Measurements from ENCODE around the gene ELP5.
A peak's percentile ranks its signal among the peaks of the same experiment; 100 is the strongest.

Gene ELP5

DNA sequence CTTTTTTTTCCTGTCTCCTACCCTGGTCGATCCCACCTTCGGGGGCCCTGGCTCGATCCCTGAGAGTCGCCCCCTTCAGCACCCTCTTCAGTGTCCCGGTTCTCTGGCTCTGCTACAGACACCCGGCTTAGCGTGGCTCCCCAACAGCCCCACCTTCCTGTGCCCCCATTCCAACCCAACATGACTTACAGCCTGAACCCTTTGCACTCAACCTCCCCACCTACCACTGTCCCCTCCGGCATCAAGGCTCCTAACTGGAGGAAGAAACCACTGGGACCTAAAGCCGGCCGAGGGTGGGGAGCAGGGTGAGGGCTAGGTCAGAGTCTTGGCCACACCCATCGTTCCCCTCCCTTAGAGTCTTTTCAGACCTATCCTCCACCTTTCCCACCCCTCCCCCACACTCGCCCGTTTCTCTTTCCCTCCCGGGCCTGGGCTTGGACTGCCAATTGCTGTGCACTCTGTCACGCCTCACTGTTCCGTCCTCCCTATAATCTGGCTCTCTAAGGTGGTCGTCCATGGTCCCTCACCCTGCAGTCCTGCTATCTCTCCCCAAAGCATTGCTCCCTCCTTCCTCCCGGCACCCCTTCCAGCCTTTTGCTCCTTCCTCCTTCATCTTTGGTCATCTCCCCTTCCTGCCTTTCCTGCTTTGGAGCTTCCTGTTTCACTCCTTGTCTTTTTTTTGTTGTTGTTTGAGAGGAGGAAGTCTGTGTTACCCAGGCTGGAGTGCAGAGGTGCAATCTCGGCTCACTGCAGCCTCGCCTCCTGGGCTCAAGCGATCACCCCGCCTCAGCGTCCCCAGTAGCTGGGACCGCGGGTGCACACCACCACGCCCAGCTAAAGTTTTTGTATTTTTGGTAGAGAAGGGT, 11.2 kb downstream of the ELP5 start:
- H3K4me3 ChIP-seq (replicated peaks; ENCODE audit: low read depth, low read length) = peak overlapping the region; percentile 19
- TF ChIP-seq, protein P1, sequence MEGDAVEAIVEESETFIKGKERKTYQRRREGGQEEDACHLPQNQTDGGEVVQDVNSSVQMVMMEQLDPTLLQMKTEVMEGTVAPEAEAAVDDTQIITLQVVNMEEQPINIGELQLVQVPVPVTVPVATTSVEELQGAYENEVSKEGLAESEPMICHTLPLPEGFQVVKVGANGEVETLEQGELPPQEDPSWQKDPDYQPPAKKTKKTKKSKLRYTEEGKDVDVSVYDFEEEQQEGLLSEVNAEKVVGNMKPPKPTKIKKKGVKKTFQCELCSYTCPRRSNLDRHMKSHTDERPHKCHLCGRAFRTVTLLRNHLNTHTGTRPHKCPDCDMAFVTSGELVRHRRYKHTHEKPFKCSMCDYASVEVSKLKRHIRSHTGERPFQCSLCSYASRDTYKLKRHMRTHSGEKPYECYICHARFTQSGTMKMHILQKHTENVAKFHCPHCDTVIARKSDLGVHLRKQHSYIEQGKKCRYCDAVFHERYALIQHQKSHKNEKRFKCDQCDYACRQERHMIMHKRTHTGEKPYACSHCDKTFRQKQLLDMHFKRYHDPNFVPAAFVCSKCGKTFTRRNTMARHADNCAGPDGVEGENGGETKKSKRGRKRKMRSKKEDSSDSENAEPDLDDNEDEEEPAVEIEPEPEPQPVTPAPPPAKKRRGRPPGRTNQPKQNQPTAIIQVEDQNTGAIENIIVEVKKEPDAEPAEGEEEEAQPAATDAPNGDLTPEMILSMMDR (IDR thresholded peaks at IDR 0.05; ENCODE audit: low read length, missing control alignments) = no peak
- no peak for DNase-seq (ENCODE audit: low read depth)

DNA sequence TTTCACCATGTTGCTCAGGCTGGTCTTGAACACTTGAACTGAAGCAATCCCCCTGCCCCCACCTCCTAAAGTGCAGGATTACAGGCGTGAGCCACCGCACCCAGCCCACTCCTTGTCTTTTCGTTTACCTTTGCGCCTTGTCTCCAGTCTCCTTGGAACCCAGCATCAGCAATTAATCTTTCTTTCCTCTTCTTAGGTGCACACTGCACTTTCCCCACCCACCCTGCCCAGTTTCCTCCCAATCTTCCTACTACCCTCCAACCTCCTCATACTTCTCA, 11.7 kb downstream of the ELP5 start:
- no peak for DNase-seq (ENCODE audit: low read depth)
- H3K4me3 ChIP-seq (replicated peaks; ENCODE audit: low read depth, low read length) = no peak overlapping the region
- TF ChIP-seq, protein P1 (IDR thresholded peaks at IDR 0.05; ENCODE audit: low read length, missing control alignments) = no peak

DNA sequence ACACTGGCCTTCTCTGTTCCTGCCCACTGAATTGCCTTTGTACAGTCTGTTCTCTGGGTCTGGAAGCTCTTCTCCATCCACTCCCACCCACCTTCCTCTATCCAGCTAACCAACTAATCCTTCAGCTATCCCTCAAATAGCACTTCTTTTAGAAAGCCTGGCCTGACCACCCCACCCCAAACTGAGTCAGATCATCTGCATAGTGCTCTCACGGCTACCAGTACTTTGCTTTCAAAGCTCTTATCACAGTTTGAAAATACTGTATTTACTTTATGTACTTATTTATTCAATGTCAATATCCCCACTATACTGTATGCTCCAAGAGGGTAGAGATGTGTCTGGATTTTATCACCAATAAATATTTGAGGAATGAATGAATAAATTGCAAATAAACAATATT, 14.8 kb downstream of the ELP5 start:
- H3K4me3 ChIP-seq (replicated peaks; ENCODE audit: low read depth, low read length) = no peak overlapping the region
- no peak for DNase-seq (ENCODE audit: low read depth)
- TF ChIP-seq, protein P1 (IDR thresholded peaks at IDR 0.05; ENCODE audit: low read length, missing control alignments) = no peak

DNA sequence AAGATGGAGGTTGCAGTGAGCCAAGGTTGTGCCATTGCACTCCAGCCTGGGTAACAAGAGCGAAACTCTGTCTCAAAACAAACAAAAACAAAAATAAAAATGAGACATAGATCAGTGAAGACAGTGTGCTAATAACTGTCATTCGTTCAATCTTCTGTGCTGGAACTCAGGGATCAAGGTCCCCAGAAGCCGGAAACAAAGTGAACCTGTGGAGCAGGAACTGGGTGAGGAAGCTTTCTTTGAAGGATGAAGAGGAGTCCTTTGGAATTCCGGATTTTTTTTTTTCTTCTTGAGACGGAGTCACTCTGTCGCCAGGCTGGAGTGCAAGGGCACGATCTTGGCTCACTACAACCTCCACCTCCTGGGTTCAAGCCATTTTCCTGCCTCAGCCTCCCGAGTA, 27.4 kb downstream of the ELP5 start:
- H3K4me3 ChIP-seq (replicated peaks; ENCODE audit: low read depth, low read length) = no peak overlapping the region
- TF ChIP-seq, protein P1 (IDR thresholded peaks at IDR 0.05; ENCODE audit: low read length, missing control alignments) = no peak
- DNase-seq (ENCODE audit: low read depth) = no peak

DNA sequence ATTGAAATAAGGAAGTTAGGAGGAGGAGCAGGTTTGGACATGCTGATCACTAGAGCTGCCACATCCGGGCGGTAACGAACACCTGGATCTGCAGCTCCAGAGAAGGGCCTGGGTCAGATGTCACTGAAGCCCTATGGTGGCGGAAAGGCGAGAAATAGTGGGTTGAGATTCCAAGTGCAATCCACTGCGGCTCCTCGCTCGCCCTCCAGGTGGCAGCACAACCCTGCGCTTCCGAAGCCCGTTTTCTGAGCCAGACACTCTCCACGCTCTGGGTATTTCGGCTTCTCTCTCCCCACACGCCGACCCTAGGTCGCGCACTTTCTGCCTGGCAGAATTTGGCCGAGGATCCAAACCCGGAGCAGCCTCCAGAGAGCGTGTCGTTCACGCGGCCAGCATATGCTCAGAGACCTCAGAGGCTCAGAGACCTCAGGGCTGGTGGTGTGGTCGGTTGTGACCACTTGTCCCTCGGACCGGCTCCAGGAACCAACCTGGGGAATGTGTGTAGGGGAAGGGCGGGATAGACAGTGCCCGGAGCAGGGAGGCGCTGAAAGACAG, 28.6 kb downstream of the ELP5 start:
- TF ChIP-seq, protein P1 (IDR thresholded peaks at IDR 0.05; ENCODE audit: low read length, missing control alignments) = peak; percentile 97
- peak; percentile 84 for DNase-seq (ENCODE audit: low read depth)

DNA sequence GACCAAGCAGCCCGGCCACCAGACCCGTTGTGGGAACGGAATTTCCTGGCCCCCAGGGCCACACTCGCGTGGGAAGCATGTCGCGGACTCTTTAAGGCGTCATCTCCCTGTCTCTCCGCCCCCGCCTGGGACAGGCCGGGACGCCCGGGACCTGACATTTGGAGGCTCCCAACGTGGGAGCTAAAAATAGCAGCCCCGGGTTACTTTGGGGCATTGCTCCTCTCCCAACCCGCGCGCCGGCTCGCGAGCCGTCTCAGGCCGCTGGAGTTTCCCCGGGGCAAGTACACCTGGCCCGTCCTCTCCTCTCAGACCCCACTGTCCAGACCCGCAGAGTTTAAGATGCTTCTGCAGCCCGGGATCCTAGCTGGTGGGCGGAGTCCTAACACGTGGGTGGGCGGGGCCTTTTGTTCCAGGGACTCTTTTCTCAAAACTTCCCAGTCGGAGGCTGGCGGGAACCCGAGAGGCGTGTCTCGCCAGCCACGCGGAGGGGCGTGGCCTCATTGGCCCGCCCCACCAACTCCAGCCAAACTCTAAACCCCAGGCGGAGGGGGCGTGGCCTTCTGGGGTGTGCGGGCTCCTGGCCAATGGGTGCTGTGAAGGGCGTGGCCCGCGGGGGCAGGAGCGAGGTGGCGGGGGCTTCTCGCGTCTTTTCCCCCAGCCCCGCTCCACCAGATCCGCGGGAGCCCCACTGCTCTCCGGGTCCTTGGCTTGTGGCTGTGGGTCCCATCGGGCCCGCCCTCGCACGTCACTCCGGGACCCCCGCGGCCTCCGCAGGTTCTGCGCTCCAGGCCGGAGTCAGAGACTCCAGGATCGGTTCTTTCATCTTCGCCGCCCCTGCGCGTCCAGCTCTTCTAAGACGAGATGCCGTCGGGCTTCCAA, 29.3 kb downstream of the ELP5 start, which contains the start of gene SLC2A4:
Gene SLC2A4 (plus strand): TSS at position 645 of the 879 bp plus-strand sequence. CDS start 217 bp downstream, at position 862.
- H3K4me3 ChIP-seq (replicated peaks; ENCODE audit: low read depth, low read length) = peak within 1 kb of the TSS; percentile 51
- DNase-seq (ENCODE audit: low read depth) = peak; percentile 95
- TF ChIP-seq, protein P1 (IDR thresholded peaks at IDR 0.05; ENCODE audit: low read length, missing control alignments) = no peak

More for the DNA sequence above, 28.6 kb downstream of the ELP5 start:
- H3K4me3 ChIP-seq (replicated peaks; ENCODE audit: low read depth, low read length) = peak overlapping the region; percentile 51

All from fibroblast of pulmonary artery (primary cell).